ENCODE measurements around the gene CEBPA.

The CEBPA gene

DNA sequence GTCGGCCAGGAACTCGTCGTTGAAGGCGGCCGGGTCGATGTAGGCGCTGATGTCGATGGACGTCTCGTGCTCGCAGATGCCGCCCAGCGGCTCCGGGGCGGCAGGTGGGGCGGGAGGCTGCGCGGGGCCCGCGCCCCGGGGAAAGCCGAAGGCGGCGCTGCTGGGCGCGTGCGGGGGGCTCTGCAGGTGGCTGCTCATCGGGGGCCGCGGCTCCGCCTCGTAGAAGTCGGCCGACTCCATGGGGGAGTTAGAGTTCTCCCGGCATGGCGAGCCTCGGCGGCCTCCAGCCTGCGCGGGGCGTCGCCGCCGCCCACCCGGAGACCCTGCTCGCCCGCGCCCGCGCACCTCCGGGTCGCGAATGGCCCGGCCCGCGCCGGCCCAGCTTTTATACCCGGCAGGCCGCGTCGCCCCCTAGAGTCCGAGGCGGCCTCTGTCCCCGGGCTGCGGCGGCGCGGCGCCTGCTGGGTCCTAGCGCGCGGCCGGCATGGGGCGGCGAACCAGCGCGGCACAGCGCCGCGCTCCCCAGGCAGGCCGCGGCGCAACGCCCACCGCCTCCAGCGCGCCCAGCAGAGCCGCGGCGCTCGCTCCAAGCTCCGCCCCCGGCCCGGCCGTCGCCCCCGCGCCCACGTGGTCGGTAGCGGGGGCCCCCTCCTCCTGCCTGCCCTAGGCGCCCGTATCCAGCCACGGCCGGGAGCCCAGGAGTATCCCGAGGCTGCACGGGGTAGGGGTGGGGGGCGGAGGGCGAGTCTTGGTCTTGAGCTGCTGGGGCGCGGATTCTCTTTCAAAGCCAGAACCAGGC lies at the start of gene CEBPA:
TSS of gene CEBPA (minus strand) at position 360 of the 799 bp plus-strand sequence. CDS start at position 240, 120 bp downstream.
- DNase-seq = peak; percentile 70

- no peak for DNase-seq
Observed at GRCh38 chr19:33350538-33351309, 48.4 kb upstream of the CEBPA start.

DNA sequence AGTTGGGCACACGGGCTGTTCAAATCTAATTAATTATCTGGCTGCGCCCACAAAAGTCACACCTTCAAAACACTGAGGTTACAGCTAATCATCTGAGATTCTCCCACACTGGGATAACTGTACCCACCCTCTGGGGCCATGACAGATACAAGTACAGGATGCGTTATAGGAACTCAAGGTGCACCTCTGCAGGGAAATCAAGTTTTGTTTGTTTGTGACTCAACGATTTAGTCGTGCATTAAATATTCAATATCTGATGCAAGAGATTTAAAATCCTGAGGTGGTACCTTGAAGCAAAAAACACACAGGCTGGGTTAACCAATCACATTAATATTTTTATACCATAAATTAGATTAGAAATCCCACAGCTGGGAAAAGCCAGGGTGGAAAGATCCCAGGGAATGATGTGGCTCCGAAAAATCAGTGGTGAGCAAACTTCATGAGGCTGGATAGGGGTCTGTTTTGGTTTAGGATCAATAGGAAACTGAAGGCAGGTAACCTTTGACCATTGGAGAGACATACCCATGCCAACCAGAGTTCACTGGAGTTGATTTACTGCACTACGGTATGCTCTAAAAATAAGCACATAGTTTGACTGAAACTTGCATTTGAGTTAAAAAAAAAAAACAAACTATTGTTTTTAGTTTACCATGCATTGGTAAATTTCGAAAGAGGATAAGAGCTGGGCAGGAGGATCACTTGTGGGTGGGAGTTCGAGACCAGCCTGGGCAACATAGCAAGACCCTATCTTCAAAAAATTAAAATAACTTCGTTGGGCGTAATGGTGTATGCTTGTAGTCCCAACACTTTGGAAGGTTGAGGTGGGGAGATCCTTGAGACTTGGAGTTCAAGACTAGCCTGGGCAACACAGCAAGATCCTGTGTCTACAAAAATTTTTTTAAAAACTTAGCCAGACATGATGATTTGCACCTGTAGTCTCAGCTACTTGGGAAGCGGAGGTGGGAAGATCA lies 47.3 kb upstream of the CEBPA start:
- no peak for DNase-seq

DNA sequence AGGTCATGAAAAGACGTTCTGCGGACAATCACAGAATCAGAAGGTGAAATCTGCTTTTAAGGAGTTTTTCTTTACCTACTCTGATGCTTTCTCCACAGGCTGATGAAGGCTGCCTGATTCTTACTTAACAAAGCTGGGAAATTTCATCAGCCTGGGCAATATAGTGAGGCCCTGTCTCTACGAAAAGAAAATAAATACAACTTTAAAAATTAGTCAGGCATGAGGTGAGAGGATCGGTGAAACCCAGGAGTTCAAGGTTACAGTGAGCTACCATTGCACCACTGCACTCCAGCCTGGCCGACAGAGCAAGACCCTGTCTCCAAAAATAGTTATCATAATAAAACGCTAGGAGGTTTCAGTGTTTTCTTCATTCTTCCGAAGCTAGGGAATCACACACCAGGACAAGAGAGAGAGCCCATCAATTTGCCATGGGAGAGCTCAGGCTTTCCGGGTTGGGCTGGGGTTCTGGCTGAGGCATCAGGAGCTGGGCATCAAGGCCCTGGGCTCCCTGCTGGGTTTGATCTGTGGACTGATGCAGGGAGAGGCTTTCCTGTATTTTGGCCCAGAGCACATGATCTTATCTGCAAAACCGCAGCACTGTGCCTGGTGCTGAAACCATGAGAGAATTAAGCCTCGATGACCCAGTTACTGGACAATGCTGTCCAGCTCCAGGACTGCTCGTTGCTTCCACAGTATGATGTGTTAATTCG lies 46.1 kb upstream of the CEBPA start:
- no peak for DNase-seq

DNA sequence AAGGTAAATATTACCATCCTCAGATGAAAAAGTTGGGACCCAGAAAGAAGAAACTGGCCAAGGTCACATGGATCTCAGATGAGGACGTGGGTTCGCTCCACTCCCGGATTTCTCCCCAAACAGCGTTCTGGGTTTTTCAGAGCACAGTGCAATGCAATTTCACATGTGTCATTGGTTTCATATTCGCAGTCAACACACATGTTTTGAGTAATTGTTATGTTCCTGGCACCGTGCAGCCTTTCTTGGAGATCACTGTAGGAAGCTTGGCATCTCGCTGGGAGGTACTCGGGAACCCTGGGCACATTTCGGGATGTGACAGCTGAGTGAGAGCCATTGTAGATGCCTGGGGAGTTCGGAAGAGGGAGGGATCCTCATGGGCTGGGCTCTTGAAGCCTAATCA lies 45.0 kb upstream of the CEBPA start:
- no peak for DNase-seq

DNA sequence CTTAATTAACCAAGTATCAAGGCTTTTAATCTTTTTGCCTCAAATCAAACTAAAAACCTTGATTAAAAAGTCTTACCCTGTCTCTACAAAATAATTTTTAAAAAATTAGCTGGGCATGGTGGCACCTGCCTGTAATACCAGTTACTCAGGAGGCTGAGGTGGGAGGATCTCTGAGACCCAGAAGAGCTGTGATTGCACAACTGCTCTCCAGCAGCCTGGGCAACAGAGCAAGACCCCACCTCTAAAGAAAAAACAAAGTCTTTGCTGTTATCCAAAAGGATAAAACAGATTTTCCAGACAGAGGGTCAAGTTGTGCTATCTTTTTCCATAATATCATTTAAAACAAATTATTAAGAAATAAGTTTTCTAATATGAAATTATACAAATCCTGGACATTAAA lies 44.3 kb upstream of the CEBPA start:
- DNase-seq = no peak

- no peak for DNase-seq
Observed at GRCh38 chr19:33345163-33345562, 42.8 kb upstream of the CEBPA start.

DNA sequence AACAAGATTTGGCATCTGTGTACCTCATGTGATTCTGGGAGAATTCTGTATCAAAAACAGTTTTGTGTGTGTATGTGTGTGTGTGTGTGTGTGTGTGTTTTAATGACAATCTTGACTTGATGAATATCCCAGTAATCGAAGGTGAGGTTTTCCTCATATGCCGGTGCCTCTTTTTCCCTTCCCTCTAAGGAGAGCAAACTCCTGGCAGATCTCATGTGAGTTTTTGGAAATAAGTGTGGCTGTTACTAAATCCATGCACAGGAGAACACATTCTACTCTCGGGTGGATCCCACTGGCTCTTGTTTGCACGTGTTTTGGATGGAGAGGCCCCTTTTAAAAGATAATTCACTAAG lies 42.2 kb upstream of the CEBPA start:
- DNase-seq = no peak

- no peak for DNase-seq
Observed at GRCh38 chr19:33343859-33344572, 41.7 kb upstream of the CEBPA start.

DNA sequence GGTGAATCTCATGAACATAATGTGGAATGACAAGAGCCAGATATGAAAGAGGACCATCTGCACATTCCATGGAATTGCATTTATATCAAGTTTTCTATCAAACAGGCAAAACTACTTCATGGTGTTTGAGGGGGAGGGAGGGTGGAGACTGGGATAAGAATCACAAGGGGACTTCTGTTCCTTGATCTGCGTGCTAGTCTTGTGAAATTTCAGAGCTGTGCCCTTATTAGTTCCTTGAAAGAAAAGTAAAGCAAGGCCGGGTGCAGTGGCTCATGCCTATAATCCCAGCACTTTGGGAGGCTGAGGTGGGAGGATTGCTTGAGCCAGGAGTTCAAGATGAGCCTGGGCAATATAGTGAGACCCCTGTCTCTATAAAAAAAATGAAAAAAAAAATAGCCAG lies 41.0 kb upstream of the CEBPA start:
- DNase-seq = no peak

- DNase-seq = no peak
Observed at GRCh38 chr19:33340991-33341390, 38.7 kb upstream of the CEBPA start.

- no peak for DNase-seq
Observed at GRCh38 chr19:33339016-33339984, 37.0 kb upstream of the CEBPA start.

DNA sequence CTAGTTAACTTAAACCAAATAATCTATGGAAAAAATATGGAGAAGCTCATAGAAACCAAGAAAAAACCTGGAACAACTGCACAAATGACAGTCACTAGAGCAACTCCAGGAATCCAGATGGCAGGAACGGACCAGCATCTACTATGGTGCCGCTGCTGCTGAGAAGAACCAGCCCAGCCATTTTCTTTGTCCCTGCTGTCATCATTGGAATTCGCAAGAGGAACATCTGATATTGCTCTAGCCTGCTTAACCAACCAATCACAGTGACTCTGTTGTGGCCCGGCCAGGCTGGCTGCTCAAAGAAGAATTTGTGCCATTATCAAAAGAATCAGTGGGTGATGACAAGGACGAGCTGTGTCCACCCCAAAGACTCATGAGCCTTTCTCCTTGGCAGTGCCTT lies 33.1 kb upstream of the CEBPA start:
- DNase-seq = no peak

- DNase-seq = no peak
Observed at GRCh38 chr19:33334271-33334670, 31.9 kb upstream of the CEBPA start.

DNA sequence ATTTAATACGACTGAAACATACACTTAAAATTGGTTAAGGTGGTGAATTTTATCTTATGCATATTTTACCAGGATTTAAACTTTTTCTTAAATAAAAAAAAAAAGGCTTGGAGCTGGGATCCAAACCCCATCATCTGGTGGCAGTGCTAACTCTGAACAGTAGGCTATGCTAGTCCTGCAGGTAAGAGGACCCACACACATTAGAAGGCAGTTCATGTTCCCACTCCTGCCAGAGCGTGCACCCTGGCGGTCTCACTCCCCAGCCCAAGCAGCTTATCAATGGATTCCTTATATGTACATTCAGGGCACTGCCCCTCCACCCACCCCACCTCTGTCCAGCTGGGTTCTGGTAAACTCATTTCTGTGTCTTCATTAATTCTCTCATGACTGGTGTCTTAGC lies 31.3 kb upstream of the CEBPA start:
- no peak for DNase-seq

DNA sequence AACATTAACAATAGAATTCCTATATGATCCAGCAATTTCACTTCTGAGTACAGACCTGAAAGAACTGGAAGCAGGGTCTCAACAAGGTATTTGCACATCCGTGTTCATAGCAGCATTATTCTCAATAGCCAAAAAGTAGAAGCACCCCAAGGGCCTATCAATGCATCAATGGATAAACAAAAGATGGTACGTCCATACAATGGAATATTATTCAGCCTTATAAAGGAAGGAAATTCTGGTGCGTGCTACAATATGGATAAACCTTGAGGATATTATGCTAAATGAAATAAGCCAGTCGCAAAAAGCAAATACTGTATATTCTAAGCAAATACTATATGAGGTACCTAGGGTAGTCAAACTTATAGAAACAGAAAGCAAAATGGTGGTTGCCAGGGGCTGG lies 30.8 kb upstream of the CEBPA start:
- DNase-seq = no peak

GRCh38 chr19:33332248-33332647 lies 29.9 kb upstream of the CEBPA start:
- peak; percentile 36 for DNase-seq

- peak; percentile 19 for DNase-seq
Observed at GRCh38 chr19:33329736-33330135, 27.4 kb upstream of the CEBPA start.

- no peak for DNase-seq
Observed at GRCh38 chr19:33329060-33329459, 26.7 kb upstream of the CEBPA start.

GRCh38 chr19:33325920-33326319 lies 23.6 kb upstream of the CEBPA start:
- no peak for DNase-seq

DNA sequence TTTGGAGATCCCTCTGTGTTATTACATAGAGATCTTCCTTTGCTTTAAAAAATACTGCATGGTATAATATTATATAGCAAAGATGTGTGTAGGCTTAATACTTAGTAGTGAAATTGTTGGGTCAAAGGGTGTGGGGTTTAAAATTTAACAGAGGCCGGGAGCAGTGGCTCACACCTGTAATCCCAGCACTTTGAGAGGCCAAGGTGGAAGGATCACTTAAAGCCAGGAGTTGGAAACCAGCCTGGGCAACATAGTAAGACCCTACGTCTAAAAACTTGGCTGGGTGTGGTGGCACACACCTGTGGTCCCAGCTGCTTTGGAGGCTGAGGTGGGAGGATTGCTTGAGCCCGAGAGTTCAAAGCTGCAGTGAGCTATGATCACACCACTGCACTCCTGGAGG lies 22.3 kb upstream of the CEBPA start:
- no peak for DNase-seq
